GM23338 (cell line): Measurements from ENCODE around the gene CAPN7. TPM values are rescaled to one million over a fixed set of nuclear protein-coding genes. Genes with fewer than 3 reads are reported as not detected.

Source experiments
- ATAC-seq: fragments of 200-7000 bp; cut with Tn5 transposase; 3 replicates; pipeline ENCODE4 v1.9.1; 2020
- DNase-seq: peaks from one replicate; pipeline ENCODE4 v3.0.0-alpha.2; 2015; ENCODE audit warnings: low spot score
- H2AFZ ChIP-seq: fragments of 200-600 bp; sonication (generic); 2 replicates; pipeline ENCODE4 v1.8.0; 2016; ENCODE audit warnings: antibody characterized with exemption, mild to moderate bottlenecking, moderate library complexity
- H3F3A ChIP-seq: fragments of 200-600 bp; sonication (generic); replicated peaks from 2 replicates; pipeline ENCODE4 v1.8.0; 2017; ENCODE audit warnings: antibody characterized with exemption, mixed run types, low read depth
- H3K27ac ChIP-seq: fragments of 200-600 bp; sonication (generic); 2 replicates; pipeline ENCODE4 v1.6.1; 2016; ENCODE audit warnings: low read depth
- H3K27me3 ChIP-seq: fragments of 200-600 bp; sonication (generic); 2 replicates; pipeline ENCODE4 v1.8.0; 2016; ENCODE audit warnings: mild to moderate bottlenecking, mixed run types, moderate library complexity; ENCODE audit not compliant: insufficient read depth
- H3K36me3 ChIP-seq: fragments of 200-600 bp; sonication (generic); 2 replicates; pipeline ENCODE4 v1.8.0; 2016; ENCODE audit warnings: mild to moderate bottlenecking; ENCODE audit not compliant: insufficient read depth
- H3K4me1 ChIP-seq: fragments of 200-600 bp; sonication (generic); 2 replicates; pipeline ENCODE4 v1.8.0; 2016; ENCODE audit warnings: mild to moderate bottlenecking, moderate library complexity; ENCODE audit not compliant: insufficient read depth
- H3K4me2 ChIP-seq: fragments of 200-600 bp; sonication (generic); 2 replicates; pipeline ENCODE4 v1.7.1; 2017; ENCODE audit warnings: mixed run types
- H3K4me3 ChIP-seq: fragments of 200-600 bp; sonication (generic); 2 replicates; pipeline ENCODE4 v1.6.1; 2016; ENCODE audit warnings: mixed run types
- H3K79me2 ChIP-seq: fragments of 200-600 bp; sonication (generic); replicated peaks from 2 replicates; pipeline ENCODE4 v1.8.0; 2017; ENCODE audit warnings: mild to moderate bottlenecking; ENCODE audit not compliant: insufficient read depth
- H3K9me2 ChIP-seq: fragments of 200-600 bp; sonication (generic); 2 replicates; pipeline ENCODE4 v1.8.0; 2017; ENCODE audit not compliant: insufficient read depth
- H4K20me1 ChIP-seq: fragments of 200-600 bp; sonication (generic); replicated peaks from 2 replicates; pipeline ENCODE4 v1.8.0; 2017; ENCODE audit warnings: mild to moderate bottlenecking; ENCODE audit not compliant: insufficient read depth
- H3K27ac Mint-ChIP-seq: 2 replicates; pipeline ENCODE4 v1.8.0; 2020; ENCODE audit warnings: inconsistent platforms, mild to moderate bottlenecking, moderate library complexity, mixed read lengths
- H3K27me3 Mint-ChIP-seq: 3 replicates; pipeline ENCODE4 v1.8.0; 2022; ENCODE audit warnings: low read depth, mild to moderate bottlenecking, moderate library complexity, mixed read lengths, inconsistent platforms; ENCODE audit not compliant: insufficient read depth, poor library complexity
- H3K36me3 Mint-ChIP-seq: 3 replicates; pipeline ENCODE4 v1.8.0; 2021; ENCODE audit warnings: low read depth, mild to moderate bottlenecking, inconsistent platforms, moderate library complexity, mixed read lengths
- H3K4me1 Mint-ChIP-seq: 3 replicates; pipeline ENCODE4 v1.8.0; 2020; ENCODE audit warnings: mild to moderate bottlenecking, inconsistent platforms, mixed read lengths
- H3K4me3 Mint-ChIP-seq: 3 replicates; pipeline ENCODE4 v1.8.0; 2021; ENCODE audit warnings: moderate library complexity, mild to moderate bottlenecking, inconsistent platforms, mixed read lengths
- H3K9me3 Mint-ChIP-seq: 3 replicates; pipeline ENCODE4 v1.8.0; 2020; ENCODE audit warnings: moderate library complexity, mild to moderate bottlenecking, inconsistent platforms, mixed read lengths
- CREB1 ChIP-seq: fragments of 250-450 bp; sonication (Bioruptor Pico); IDR thresholded peaks from 2 replicates; pipeline ENCODE4 v1.5.0; 2020; ENCODE audit warnings: low read depth, mild to moderate bottlenecking, moderate library complexity
- EZH2 ChIP-seq: fragments of 200-600 bp; sonication (generic); IDR thresholded peaks from one replicate; pipeline ENCODE4 v1.8.0; 2017; ENCODE audit warnings: antibody characterized with exemption, mild to moderate bottlenecking, low read depth; ENCODE audit not compliant: unreplicated experiment
- EZH2phosphoT487 ChIP-seq: fragments of 200-600 bp; sonication (generic); IDR thresholded peaks from one replicate; pipeline ENCODE4 v1.8.1; 2018; ENCODE audit warnings: antibody characterized with exemption; ENCODE audit not compliant: unreplicated experiment
- JUNB ChIP-seq: IDR thresholded peaks from one replicate; pipeline ENCODE4 v1.6.1; 2016; ENCODE audit warnings: antibody characterized with exemption; ENCODE audit not compliant: unreplicated experiment
- NANOG ChIP-seq: IDR thresholded peaks from 2 replicates; pipeline ENCODE4 v1.6.1; 2016; ENCODE audit warnings: antibody characterized with exemption, borderline replicate concordance
- POLR2AphosphoS5 ChIP-seq: IDR thresholded peaks from 2 replicates; pipeline ENCODE4 v1.6.1; 2016; ENCODE audit warnings: antibody characterized with exemption, low read depth
- REST ChIP-seq: IDR thresholded peaks from one replicate; pipeline ENCODE4 v1.6.1; 2018; ENCODE audit warnings: antibody characterized with exemption; ENCODE audit not compliant: unreplicated experiment
- STAT1 ChIP-seq: IDR thresholded peaks from one replicate; pipeline ENCODE4 v1.6.1; 2016; ENCODE audit warnings: antibody characterized with exemption; ENCODE audit not compliant: unreplicated experiment
- ZNF114 ChIP-seq: fragments of 250-450 bp; sonication (Bioruptor Pico); IDR thresholded peaks from 2 replicates; pipeline ENCODE4 v1.5.0; 2020; ENCODE audit warnings: mild to moderate bottlenecking, moderate library complexity
- ZNF331 ChIP-seq: fragments of 250-450 bp; sonication (Bioruptor Pico); IDR thresholded peaks from 2 replicates; pipeline ENCODE4 v1.5.0; 2020; ENCODE audit warnings: low read depth, mild to moderate bottlenecking, moderate library complexity
- polyA plus RNA-seq: library from polyadenylated mRNA; unstranded; fragments of >200 nt; fragmentation: Nextera tagmentation; extraction: Ambion mirVana; gene quantifications from 2 replicates; pipeline ENCODE4 v1.2.1, GENCODE V29; 2016
- total RNA-seq: library from RNA; depleted of rRNA; stranded (reverse); fragments of >200 nt; shearing (Covaris generic); gene quantifications from 2 replicates; pipeline ENCODE4 v1.2.3, GENCODE V29; 2014
- TF ChIP-seq, protein P1 (sequence below): fragments of 250-450 bp; sonication (Bioruptor Pico); IDR thresholded peaks from 2 replicates; pipeline ENCODE4 v1.5.0; 2020; ENCODE audit warnings: mild to moderate bottlenecking, moderate library complexity
- TF ChIP-seq, protein P2 (sequence below), 2 experiments: fragments of 200-600 bp in 1 of 2; sonication (generic) in 1 of 2; conservative IDR thresholded peaks; 2 replicates each; pipeline versions ENCODE4 v1.5.1 to v1.6.1; 2016 to 2017; ENCODE audit warnings: antibody characterized with exemption in 2 of 2, low read depth in 2 of 2, mild to moderate bottlenecking in 2 of 2, moderate library complexity in 1 of 2

CAPN7 gene
- total and polyA plus RNA-seq, 2 experiments from 2014 or later, result 9.9 to 18.1 TPM

DNA sequence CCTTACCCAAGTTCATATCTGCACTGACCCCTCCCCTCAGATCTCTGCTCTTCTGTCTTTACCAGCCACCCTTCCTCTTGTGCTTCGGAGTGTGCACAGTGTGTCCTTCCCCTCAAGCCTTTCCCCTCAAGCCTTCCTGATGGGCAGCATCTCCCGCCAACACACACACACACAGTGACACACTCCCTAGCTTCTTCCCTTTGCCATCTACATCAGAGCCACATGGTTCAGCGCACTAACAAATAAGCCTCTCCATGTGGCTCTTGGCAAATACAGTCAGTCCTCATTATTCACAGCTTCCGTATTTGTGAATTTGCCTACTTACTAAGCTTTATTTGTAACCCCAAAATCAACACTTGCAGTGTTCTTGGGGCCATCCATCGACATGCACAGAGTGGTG, 88.9 kb downstream of the CAPN7 start (continued):
- TF ChIP-seq ZNF114 (CRISPR knock-in tag), result no peak
- no peak for TF ChIP-seq EZH2phosphoT487

GRCh38 chr3:15295506-15295905, 89.5 kb downstream of the CAPN7 start:
- ATAC-seq, result no peak

More at GRCh38 chr3:15295506-15295905, 89.5 kb downstream of the CAPN7 start:
- Mint-ChIP-seq H3K4me3 (no peak overlapping the region), H3K27me3 (peaks cover 1% of the 10 kb centered on the region), H3K4me1 (peaks cover 2% of the 10 kb centered on the region; the same call in 1 of the 3 replicates), H3K36me3 (no peaks in the 10 kb centered on the region), H3K27ac (no peak overlapping the region), H3K9me3 (no peaks in the 10 kb centered on the region)
- H4K20me1 ChIP-seq, result peaks cover 2% of the 10 kb centered on the region; the same call in 1 of the 2 replicates
- no peaks in the 10 kb centered on the region for H3F3A ChIP-seq
- H3K4me1 ChIP-seq, result no peaks in the 10 kb centered on the region
- DNase-seq, result no peak
- H3K36me3 ChIP-seq, result no peaks in the 10 kb centered on the region
- H3K27me3 ChIP-seq, result no peaks in the 10 kb centered on the region
- H3K27ac ChIP-seq, result no peak overlapping the region
- no peaks in the 10 kb centered on the region for H3K9me2 ChIP-seq
- H3K79me2 ChIP-seq, result no peaks in the 10 kb centered on the region
- H2AFZ ChIP-seq, result no peak overlapping the region
- H3K4me3 ChIP-seq, result no peak overlapping the region
- TF ChIP-seq, protein P1, sequence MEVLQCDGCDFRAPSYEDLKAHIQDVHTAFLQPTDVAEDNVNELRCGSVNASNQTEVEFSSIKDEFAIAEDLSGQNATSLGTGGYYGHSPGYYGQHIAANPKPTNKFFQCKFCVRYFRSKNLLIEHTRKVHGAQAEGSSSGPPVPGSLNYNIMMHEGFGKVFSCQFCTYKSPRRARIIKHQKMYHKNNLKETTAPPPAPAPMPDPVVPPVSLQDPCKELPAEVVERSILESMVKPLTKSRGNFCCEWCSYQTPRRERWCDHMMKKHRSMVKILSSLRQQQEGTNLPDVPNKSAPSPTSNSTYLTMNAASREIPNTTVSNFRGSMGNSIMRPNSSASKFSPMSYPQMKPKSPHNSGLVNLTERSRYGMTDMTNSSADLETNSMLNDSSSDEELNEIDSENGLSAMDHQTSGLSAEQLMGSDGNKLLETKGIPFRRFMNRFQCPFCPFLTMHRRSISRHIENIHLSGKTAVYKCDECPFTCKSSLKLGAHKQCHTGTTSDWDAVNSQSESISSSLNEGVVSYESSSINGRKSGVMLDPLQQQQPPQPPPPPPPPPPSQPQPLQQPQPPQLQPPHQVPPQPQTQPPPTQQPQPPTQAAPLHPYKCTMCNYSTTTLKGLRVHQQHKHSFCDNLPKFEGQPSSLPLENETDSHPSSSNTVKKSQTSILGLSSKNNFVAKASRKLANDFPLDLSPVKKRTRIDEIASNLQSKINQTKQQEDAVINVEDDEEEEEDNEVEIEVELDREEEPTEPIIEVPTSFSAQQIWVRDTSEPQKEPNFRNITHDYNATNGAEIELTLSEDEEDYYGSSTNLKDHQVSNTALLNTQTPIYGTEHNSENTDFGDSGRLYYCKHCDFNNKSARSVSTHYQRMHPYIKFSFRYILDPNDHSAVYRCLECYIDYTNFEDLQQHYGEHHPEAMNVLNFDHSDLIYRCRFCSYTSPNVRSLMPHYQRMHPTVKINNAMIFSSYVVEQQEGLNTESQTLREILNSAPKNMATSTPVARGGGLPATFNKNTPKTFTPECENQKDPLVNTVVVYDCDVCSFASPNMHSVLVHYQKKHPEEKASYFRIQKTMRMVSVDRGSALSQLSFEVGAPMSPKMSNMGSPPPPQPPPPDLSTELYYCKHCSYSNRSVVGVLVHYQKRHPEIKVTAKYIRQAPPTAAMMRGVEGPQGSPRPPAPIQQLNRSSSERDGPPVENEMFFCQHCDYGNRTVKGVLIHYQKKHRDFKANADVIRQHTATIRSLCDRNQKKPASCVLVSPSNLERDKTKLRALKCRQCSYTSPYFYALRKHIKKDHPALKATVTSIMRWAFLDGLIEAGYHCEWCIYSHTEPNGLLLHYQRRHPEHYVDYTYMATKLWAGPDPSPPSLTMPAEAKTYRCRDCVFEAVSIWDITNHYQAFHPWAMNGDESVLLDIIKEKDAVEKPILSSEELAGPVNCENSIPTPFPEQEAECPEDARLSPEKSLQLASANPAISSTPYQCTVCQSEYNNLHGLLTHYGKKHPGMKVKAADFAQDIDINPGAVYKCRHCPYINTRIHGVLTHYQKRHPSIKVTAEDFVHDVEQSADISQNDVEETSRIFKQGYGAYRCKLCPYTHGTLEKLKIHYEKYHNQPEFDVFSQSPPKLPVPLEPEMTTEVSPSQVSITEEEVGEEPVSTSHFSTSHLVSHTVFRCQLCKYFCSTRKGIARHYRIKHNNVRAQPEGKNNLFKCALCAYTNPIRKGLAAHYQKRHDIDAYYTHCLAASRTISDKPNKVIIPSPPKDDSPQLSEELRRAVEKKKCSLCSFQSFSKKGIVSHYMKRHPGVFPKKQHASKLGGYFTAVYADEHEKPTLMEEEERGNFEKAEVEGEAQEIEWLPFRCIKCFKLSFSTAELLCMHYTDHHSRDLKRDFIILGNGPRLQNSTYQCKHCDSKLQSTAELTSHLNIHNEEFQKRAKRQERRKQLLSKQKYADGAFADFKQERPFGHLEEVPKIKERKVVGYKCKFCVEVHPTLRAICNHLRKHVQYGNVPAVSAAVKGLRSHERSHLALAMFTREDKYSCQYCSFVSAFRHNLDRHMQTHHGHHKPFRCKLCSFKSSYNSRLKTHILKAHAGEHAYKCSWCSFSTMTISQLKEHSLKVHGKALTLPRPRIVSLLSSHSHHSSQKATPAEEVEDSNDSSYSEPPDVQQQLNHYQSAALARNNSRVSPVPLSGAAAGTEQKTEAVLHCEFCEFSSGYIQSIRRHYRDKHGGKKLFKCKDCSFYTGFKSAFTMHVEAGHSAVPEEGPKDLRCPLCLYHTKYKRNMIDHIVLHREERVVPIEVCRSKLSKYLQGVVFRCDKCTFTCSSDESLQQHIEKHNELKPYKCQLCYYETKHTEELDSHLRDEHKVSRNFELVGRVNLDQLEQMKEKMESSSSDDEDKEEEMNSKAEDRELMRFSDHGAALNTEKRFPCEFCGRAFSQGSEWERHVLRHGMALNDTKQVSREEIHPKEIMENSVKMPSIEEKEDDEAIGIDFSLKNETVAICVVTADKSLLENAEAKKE, result no peak
- TF ChIP-seq EZH2phosphoT487 (no peak), STAT1 (no peak), ZNF114 (CRISPR knock-in tag) (no peak), EZH2 (no peak), NANOG (no peak), CREB1 (CRISPR knock-in tag) (no peak), POLR2AphosphoS5 (no peak), JUNB (no peak), REST (no peak), ZNF331 (CRISPR knock-in tag) (no peak)
- TF ChIP-seq, protein P2, sequence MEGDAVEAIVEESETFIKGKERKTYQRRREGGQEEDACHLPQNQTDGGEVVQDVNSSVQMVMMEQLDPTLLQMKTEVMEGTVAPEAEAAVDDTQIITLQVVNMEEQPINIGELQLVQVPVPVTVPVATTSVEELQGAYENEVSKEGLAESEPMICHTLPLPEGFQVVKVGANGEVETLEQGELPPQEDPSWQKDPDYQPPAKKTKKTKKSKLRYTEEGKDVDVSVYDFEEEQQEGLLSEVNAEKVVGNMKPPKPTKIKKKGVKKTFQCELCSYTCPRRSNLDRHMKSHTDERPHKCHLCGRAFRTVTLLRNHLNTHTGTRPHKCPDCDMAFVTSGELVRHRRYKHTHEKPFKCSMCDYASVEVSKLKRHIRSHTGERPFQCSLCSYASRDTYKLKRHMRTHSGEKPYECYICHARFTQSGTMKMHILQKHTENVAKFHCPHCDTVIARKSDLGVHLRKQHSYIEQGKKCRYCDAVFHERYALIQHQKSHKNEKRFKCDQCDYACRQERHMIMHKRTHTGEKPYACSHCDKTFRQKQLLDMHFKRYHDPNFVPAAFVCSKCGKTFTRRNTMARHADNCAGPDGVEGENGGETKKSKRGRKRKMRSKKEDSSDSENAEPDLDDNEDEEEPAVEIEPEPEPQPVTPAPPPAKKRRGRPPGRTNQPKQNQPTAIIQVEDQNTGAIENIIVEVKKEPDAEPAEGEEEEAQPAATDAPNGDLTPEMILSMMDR (conservative IDR thresholded peaks at IDR 0.05; ENCODE audit: low read depth in 2 of 2), result no peak
- no peak overlapping the region for H3K4me2 ChIP-seq
